ENCODE data around the gene PCED1A. TPM values are rescaled to one million over a fixed set of nuclear protein-coding genes. Genes with fewer than 3 reads are reported as not detected.

PCED1A gene
- total and polyA plus RNA-seq, 7 donors = 8.6 to 28.0 (median 19.8) TPM

DNA sequence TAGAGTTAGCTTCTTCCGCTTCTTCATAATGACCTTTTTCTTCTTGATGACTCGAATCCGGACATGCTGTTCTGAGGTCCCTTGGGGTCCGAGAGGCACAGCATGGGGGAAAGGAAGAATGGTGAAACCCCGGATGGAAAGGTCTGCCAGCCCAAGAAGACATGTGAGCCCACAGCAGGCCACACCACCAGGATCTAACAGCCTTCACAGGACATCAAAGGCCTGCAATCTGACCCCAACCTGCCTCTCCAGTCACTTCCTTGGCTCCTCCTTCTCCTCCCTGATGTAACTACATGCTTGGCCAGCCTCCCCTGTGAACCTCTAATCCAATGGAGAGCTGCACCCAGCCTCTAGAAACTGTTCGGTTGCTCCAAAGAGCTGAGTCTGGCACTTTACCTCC is 41.6 kb downstream of the PCED1A start:
- Histone ChIP-seq H3K27me3 (peaks cover 22 to 79% (median 48%) of the 10 kb centered on the region in 3 donors), H3K27ac (no peak overlapping the region), H3K4me3 (no peak overlapping the region), H3K9me3 (no peaks in the 10 kb centered on the region), H3K4me1 (peaks cover 0 to 18% (median 12%) of the 10 kb centered on the region in 4 donors), H3K36me3 (no peaks in the 10 kb centered on the region)
- 78 to 85% methylated on average over 6 of the region's 6 CpGs for WGBS, 2 donors
- intact Hi-C loops (cut with DNase I) = no loop called here
- DNase-seq = no peak
- TF ChIP-seq, protein P1, sequence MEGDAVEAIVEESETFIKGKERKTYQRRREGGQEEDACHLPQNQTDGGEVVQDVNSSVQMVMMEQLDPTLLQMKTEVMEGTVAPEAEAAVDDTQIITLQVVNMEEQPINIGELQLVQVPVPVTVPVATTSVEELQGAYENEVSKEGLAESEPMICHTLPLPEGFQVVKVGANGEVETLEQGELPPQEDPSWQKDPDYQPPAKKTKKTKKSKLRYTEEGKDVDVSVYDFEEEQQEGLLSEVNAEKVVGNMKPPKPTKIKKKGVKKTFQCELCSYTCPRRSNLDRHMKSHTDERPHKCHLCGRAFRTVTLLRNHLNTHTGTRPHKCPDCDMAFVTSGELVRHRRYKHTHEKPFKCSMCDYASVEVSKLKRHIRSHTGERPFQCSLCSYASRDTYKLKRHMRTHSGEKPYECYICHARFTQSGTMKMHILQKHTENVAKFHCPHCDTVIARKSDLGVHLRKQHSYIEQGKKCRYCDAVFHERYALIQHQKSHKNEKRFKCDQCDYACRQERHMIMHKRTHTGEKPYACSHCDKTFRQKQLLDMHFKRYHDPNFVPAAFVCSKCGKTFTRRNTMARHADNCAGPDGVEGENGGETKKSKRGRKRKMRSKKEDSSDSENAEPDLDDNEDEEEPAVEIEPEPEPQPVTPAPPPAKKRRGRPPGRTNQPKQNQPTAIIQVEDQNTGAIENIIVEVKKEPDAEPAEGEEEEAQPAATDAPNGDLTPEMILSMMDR (IDR thresholded peaks at IDR 0.05) = no peak
- TF ChIP-seq POLR2AphosphoS5 (IDR thresholded peaks at IDR 0.05) (no peak), POLR2A (IDR thresholded peaks at IDR 0.05) (no peak), EP300 (IDR thresholded peaks at IDR 0.05) (no peak)

DNA sequence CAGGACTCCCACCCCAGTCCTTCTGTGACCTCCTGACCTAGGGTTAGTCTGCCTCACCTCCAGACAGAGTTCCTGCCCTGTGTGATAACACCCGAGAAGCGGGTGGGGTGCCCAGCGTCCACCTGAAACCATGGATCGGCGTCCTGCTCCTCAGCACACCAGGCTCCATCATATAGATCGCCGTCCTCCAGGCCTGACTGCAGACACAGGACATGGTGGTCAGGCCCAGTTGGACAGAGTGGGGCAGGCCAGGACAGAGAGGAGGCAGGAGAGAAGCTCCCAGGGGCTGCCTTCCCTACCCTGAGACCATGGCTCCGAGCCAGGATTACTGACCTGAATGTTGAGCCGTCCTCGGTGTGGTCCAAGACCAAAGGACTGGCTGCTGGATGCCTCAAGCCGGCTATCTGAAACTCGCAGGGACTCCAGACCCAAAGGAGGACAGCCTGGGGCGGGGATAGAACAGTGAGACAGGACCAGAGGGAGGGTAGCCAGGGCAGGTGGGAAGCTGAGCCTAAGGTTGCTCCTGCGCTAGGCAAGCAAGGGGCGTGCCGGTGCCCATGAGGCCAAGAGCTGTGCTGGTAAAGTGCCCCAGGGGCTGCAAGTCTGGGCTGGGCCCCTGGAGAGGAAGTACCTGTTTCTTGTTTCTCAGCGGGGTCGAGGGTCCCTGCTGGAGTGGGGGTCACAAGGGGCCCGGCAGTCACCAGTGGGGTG is 42.2 kb downstream of the PCED1A start:
- Histone ChIP-seq H3K4me1 (peaks cover 0 to 18% (median 12%) of the 10 kb centered on the region in 4 donors), H3K27ac (no peak overlapping the region), H3K9me3 (no peaks in the 10 kb centered on the region), H3K36me3 (no peaks in the 10 kb centered on the region), H3K4me3 (no peak overlapping the region), H3K27me3 (peaks cover 22 to 76% (median 45%) of the 10 kb centered on the region in 3 donors)
- DNase-seq = no peak
- intact Hi-C loops (cut with DNase I) = no loop called here
- 84 to 90% methylated on average over 19 of the region's 19 CpGs for WGBS, 2 donors
- TF ChIP-seq, protein P1 (IDR thresholded peaks at IDR 0.05) = no peak
- TF ChIP-seq POLR2A (IDR thresholded peaks at IDR 0.05) (no peak), POLR2AphosphoS5 (IDR thresholded peaks at IDR 0.05) (no peak), EP300 (IDR thresholded peaks at IDR 0.05) (no peak)

DNA sequence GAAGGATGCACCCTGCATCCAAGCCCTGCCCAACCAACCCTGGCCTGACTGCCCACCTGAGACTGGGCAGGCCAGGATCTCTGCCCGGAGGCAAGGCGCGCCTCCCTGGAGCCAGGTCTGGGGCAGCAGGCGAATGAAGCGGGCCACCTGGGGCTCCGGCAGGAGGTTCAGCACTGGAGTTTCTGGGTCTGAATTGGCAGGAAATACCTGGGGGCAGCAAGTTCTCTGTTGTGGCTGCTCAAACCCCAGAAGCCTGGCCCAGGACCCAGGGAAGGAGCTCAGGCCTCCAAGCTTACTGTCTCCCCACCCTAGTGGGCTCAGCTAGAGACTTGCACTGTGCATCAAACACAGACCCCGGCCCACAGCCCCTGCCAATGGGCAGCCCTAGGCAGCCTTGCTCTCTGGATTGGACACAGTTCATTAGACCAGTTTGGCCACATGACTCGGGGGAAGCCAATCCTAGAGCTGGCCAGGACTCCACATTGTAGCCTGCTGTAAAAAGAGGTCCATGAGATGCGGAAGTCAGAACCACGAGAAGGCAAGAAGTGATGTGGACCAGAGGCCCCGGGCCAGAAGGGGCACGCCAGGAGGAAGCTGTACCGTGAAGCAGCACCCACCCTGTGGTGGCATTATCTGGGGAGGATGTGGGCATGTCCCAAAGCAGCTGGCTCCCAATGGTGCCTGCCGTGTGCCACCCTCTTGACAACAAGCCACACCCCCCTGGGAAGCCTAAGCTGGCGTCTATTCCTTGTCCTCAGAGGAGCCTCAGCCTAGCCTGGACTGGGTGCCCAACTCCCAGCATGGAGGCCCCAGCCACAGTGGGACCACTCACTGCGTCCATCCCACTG is 43.1 kb downstream of the PCED1A start:
- Histone ChIP-seq H3K4me3 (no peak overlapping the region), H3K27me3 (peaks cover 22 to 67% (median 43%) of the 10 kb centered on the region in 3 donors), H3K9me3 (no peaks in the 10 kb centered on the region), H3K4me1 (peaks cover 0 to 18% (median 12%) of the 10 kb centered on the region in 4 donors), H3K36me3 (no peaks in the 10 kb centered on the region), H3K27ac (no peak overlapping the region)
- TF ChIP-seq, protein P1 (IDR thresholded peaks at IDR 0.05) = no peak
- no peak for TF ChIP-seq POLR2A (IDR thresholded peaks at IDR 0.05)
- WGBS, 2 donors = 76 to 82% methylated on average over 16 of the region's 16 CpGs
- DNase-seq = no peak
- intact Hi-C loops (cut with DNase I) = no loop called here

DNA sequence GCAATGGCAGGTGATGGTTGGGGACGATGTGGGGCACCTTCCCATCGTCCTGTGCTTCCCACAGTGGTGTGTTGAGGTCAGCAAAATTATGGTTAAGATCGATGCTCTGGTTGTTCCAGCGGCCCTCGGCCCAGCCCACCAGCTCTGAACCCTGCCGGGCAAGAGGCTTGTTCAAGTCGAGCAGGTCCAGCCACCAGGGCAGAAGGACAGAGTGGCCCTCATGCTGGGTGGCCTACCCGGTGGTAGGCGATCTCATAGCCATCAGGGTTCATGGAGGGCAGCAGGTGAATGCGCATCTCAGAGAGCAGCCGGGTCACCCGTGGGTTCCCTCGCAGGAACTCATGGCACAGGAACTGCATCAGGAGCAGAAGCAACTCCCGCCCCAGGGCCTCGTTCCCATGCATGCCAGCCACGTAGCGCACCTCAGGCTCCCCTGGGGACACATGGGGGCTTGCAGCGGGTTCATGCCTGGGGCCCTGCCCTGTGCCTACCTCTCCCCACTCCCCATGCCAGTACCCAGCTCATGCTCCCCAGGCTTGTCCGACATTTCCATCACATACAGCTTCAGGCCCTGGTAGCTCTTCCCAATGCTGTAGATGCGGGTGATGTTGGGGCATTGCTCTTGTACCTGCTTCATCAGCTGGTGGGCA is 44.3 kb downstream of the PCED1A start:
- TF ChIP-seq, protein P1 (IDR thresholded peaks at IDR 0.05) = no peak
- TF ChIP-seq POLR2AphosphoS5 (IDR thresholded peaks at IDR 0.05) = no peak
- TF ChIP-seq EP300 (IDR thresholded peaks at IDR 0.05) = no peak
- TF ChIP-seq POLR2A (IDR thresholded peaks at IDR 0.05) = no peak
- Histone ChIP-seq H3K27ac (no peak overlapping the region), H3K4me1 (peaks cover 0 to 18% (median 12%) of the 10 kb centered on the region in 4 donors), H3K4me3 (no peak overlapping the region), H3K27me3 (peaks cover 18 to 58% (median 36%) of the 10 kb centered on the region in 3 donors), H3K36me3 (no peaks in the 10 kb centered on the region), H3K9me3 (no peaks in the 10 kb centered on the region)
- 91 to 94% methylated on average over 20 of the region's 20 CpGs for WGBS, 2 donors
- no peak for DNase-seq
- intact Hi-C loops (cut with DNase I) = no loop called here

Measured in sigmoid colon (tissue), 7 donors.